ENCODE results near the gene MAPK11. TPM values are rescaled to one million over a fixed set of nuclear protein-coding genes. Genes with fewer than 3 reads are reported as not detected.

The MAPK11 gene
- total and polyA plus RNA-seq, 2 donors from 2014 or later = 11.4 to 18.3 TPM

GRCh38 chr22:50311606-50312351 is 41.6 kb upstream of the MAPK11 start:
- Histone ChIP-seq H3K4me1 (ENCODE audit: control insufficient read depth in 2 of 3, insufficient read depth in 2 of 3, low read depth in 1 of 3, low read length in 3 of 3) (peaks cover 0 to 36% (median 4%) of the 10 kb centered on the region in 3 donors), H3K27ac (ENCODE audit: low read depth in 2 of 2, low read length in 2 of 2) (no peak overlapping the region), H3K9ac (ENCODE audit: low read length in 3 of 3) (no peak overlapping the region), H3K36me3 (ENCODE audit: control insufficient read depth in 2 of 3, insufficient read depth in 3 of 3, low read length in 3 of 3) (no peaks in the 10 kb centered on the region), H3K4me3 (ENCODE audit: low read length in 3 of 3) (no peak overlapping the region), H3K27me3 (ENCODE audit: control insufficient read depth, insufficient read depth, low read length) (no peaks in the 10 kb centered on the region), H3K9me3 (ENCODE audit: control insufficient read depth in 2 of 3, insufficient read depth in 1 of 3, low read length in 3 of 3) (no peaks in the 10 kb centered on the region)
- TF ChIP-seq CTCF (IDR thresholded peaks at IDR 0.05; ENCODE audit: borderline replicate concordance, extremely low read depth, insufficient read depth) = no peak
- intact Hi-C loops (cut with DNase I) = no loop called here
- no peak for FAIRE-seq
- DNase-seq = peak in 2 of 5 donors; percentile 50 to 76

GRCh38 chr22:50310949-50311444 is 40.8 kb upstream of the MAPK11 start:
- DNase-seq = peak in 2 of 5 donors; percentile 43 to 71
- no peak for TF ChIP-seq CTCF (IDR thresholded peaks at IDR 0.05; ENCODE audit: borderline replicate concordance, extremely low read depth, insufficient read depth)
- Histone ChIP-seq H3K9me3 (ENCODE audit: control insufficient read depth in 2 of 3, insufficient read depth in 1 of 3, low read length in 3 of 3) (no peaks in the 10 kb centered on the region), H3K27me3 (ENCODE audit: control insufficient read depth, insufficient read depth, low read length) (no peaks in the 10 kb centered on the region), H3K9ac (ENCODE audit: low read length in 3 of 3) (no peak overlapping the region), H3K4me1 (ENCODE audit: control insufficient read depth in 2 of 3, insufficient read depth in 2 of 3, low read depth in 1 of 3, low read length in 3 of 3) (peaks cover 0 to 36% (median 4%) of the 10 kb centered on the region in 3 donors), H3K36me3 (ENCODE audit: control insufficient read depth in 2 of 3, insufficient read depth in 3 of 3, low read length in 3 of 3) (no peaks in the 10 kb centered on the region), H3K27ac (ENCODE audit: low read depth in 2 of 2, low read length in 2 of 2) (no peak overlapping the region), H3K4me3 (ENCODE audit: low read length in 3 of 3) (no peak overlapping the region)
- FAIRE-seq = no peak
- intact Hi-C loops (cut with DNase I) = no loop called here

GRCh38 chr22:50310031-50310722 is 40.0 kb upstream of the MAPK11 start:
- H3K27ac ChIP-seq (ENCODE audit: low read depth in 2 of 2, low read length in 2 of 2) = no peak overlapping the region
- no peaks in the 10 kb centered on the region for H3K27me3 ChIP-seq (ENCODE audit: control insufficient read depth, insufficient read depth, low read length)
- intact Hi-C loops (cut with DNase I) = no loop called here

More at GRCh38 chr22:50310031-50310722, 40.0 kb upstream of the MAPK11 start:
- FAIRE-seq = no peak
- Histone ChIP-seq H3K4me1 (ENCODE audit: control insufficient read depth in 2 of 3, insufficient read depth in 2 of 3, low read depth in 1 of 3, low read length in 3 of 3) (peaks cover 0 to 40% (median 7%) of the 10 kb centered on the region in 3 donors), H3K9ac (ENCODE audit: low read length in 3 of 3) (no peak overlapping the region), H3K9me3 (ENCODE audit: control insufficient read depth in 2 of 3, insufficient read depth in 1 of 3, low read length in 3 of 3) (no peaks in the 10 kb centered on the region), H3K36me3 (ENCODE audit: control insufficient read depth in 2 of 3, insufficient read depth in 3 of 3, low read length in 3 of 3) (no peaks in the 10 kb centered on the region), H3K4me3 (ENCODE audit: low read length in 3 of 3) (no peak overlapping the region)
- DNase-seq = peak in 2 of 5 donors; percentile 44 to 64
- no peak for TF ChIP-seq CTCF (IDR thresholded peaks at IDR 0.05; ENCODE audit: borderline replicate concordance, extremely low read depth, insufficient read depth)

Measured in kidney (tissue), 14 donors.